Breast epithelium (tissue), 3 donors: Measurements from ENCODE around the gene EFNA5.

ENCODE experiments used
- CTCF ChIP-seq, 3 donors: fragments of 450-650 bp; IDR thresholded peaks; one replicate each; pipeline ENCODE4 v1.5.1; 2016 to 2017; ENCODE audit warnings: antibody characterized with exemption in 3 of 3, mild to moderate bottlenecking in 3 of 3, moderate library complexity in 3 of 3
- POLR2AphosphoS5 ChIP-seq, 3 donors: sonication (generic); formaldehyde crosslinking; IDR thresholded peaks; one replicate each; pipeline ENCODE4 v1.6.1; 2017; ENCODE audit warnings: antibody characterized with exemption in 3 of 3

DNA sequence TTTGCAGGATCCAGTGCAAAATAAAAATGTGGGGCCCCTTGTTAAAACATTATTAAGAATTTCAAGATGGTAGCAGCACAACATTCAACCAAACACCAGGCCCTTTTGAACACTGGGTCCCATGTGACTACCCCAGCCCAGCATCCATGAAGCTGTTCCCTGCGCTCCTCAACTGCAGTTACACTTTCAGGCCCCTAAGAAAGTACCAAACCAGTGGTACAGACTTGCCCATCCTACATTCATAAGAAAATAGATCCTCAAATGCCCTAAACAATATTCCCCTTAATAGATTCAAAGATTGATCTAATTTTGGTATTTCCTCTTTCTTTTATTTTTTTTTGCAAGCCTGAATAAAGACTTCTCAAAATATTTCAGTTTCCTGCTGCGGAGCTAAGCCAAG, 201.7 kb downstream of the EFNA5 start:
- no peak for TF ChIP-seq CTCF (IDR thresholded peaks at IDR 0.05)
- TF ChIP-seq POLR2AphosphoS5 (IDR thresholded peaks at IDR 0.05) = no peak
